HCT116 (cell line): Measurements from ENCODE around the gene WHRN. TPM values are rescaled to one million over a fixed set of nuclear protein-coding genes. Genes with fewer than 3 reads are reported as not detected.

Source experiments
- ATAC-seq: fragments of 200-7000 bp; cut with Tn5 transposase; 2 replicates; pipeline ENCODE4 v1.9.1; 2020; ENCODE audit warnings: mild to moderate bottlenecking, moderate library complexity
- BruUV-seq: library from RNA; stranded (reverse); fragments of 400-500 nt; replicated peaks from 2 replicates; lab custom pipeline; 2021; lab: Mats Ljungman, UMichigan
- CTCF ChIA-PET: fragments of 300-600 bp; sonication (Branson Sonifier 250); formaldehyde crosslinking; loops from one replicate; lab custom pipeline; 2021; ENCODE audit warnings: antibody characterized with exemption; lab: Charles Lee
- POLR2A ChIA-PET: fragments of 300-600, 350-600 bp; sonication (Branson Sonifier 250); formaldehyde crosslinking; loops from one replicate; lab custom pipeline; 2021; ENCODE audit warnings: antibody characterized with exemption; lab: Charles Lee
- RAD21 ChIA-PET, 2 experiments: fragments of 300-600 bp; sonication (Branson Sonifier 250); formaldehyde crosslinking; loops; one replicate each; lab custom pipeline; 2023; ENCODE audit warnings: low total read pairs in 2 of 2; ENCODE audit not compliant: uncharacterized antibody in 2 of 2, unreplicated experiment in 2 of 2, low non-redundant PET in 1 of 2; lab: Charles Lee
- DNase-seq: peaks from one replicate; pipeline ENCODE4 v3.0.0-alpha.2; 2010; ENCODE audit warnings: low read depth, low spot score
- H2AFZ ChIP-seq: fragments of 200-600 bp; shearing (Covaris generic), sonication (generic); 2 replicates; pipeline ENCODE4 v1.6.1; 2017; ENCODE audit warnings: low read depth, mixed run types, mixed read lengths, antibody characterized with exemption, low read length; ENCODE audit not compliant: poor library complexity, severe bottlenecking
- H3K27ac ChIP-seq: 2 replicates; pipeline ENCODE4 v1.5.1; 2012; ENCODE audit warnings: low read depth, low read length
- H3K27me3 ChIP-seq: fragments of 200-600 bp; sonication (generic); 2 replicates; pipeline ENCODE4 v1.6.1; 2016; ENCODE audit warnings: mixed run types, low read length, mixed read lengths; ENCODE audit not compliant: insufficient read depth
- H3K36me3 ChIP-seq, 2 experiments: fragments of 200-500 bp in 1 of 2; fragments of 200-600 bp in 1 of 2; sonication (Bioruptor generic) in 1 of 2; sonication (generic) in 1 of 2; 2 replicates each; pipeline versions ENCODE4 v1.5.1 to v1.6.1; 2014 to 2016; ENCODE audit warnings: low read length in 2 of 2, inconsistent platforms in 1 of 2, mixed read lengths in 1 of 2, mixed run types in 1 of 2; ENCODE audit not compliant: insufficient read depth in 2 of 2, control insufficient read depth in 1 of 2
- H3K4me1 ChIP-seq, 2 experiments: fragments of 200-600 bp in 1 of 2; sonication (generic) in 1 of 2; 2 replicates each; pipeline versions ENCODE4 v1.5.1 to v1.6.1; 2012 to 2017; ENCODE audit warnings: low read length in 2 of 2, inconsistent platforms in 1 of 2, mild to moderate bottlenecking in 1 of 2, mixed read lengths in 1 of 2, mixed run types in 1 of 2, moderate library complexity in 1 of 2; ENCODE audit not compliant: insufficient read depth in 2 of 2, control insufficient read depth in 1 of 2
- H3K4me2 ChIP-seq: fragments of 200-600 bp; sonication (generic); 2 replicates; pipeline ENCODE4 v1.6.1; 2017; ENCODE audit warnings: mixed run types, low read length, mixed read lengths
- H3K4me3 ChIP-seq, 2 experiments: fragments of 200-600 bp in 1 of 2; sonication (generic) in 1 of 2; replicated peaks in 1 of 2; 2 replicates each; pipeline ENCODE4 v1.5.1; 2011 to 2016; ENCODE audit warnings: low read length in 2 of 2, control low read depth in 1 of 2, low read depth in 1 of 2, mild to moderate bottlenecking in 1 of 2, mixed read lengths in 1 of 2, mixed run types in 1 of 2
- H3K79me2 ChIP-seq: fragments of 200-600 bp; sonication (generic); 2 replicates; pipeline ENCODE4 v1.6.1; 2017; ENCODE audit warnings: mild to moderate bottlenecking, mixed run types, low read length, moderate library complexity, mixed read lengths; ENCODE audit not compliant: insufficient read depth
- H3K9ac ChIP-seq: fragments of 200-600 bp; sonication (generic); 2 replicates; pipeline ENCODE4 v1.6.1; 2016; ENCODE audit warnings: low read length, mixed read lengths
- H3K9me2 ChIP-seq: fragments of 200-600 bp; sonication (generic), shearing (Covaris generic); 2 replicates; pipeline ENCODE4 v1.6.1; 2017; ENCODE audit warnings: mixed run types, mild to moderate bottlenecking, moderate library complexity; ENCODE audit not compliant: insufficient read depth
- H3K9me3 ChIP-seq, 2 experiments: fragments of 200-500 bp in 1 of 2; fragments of 200-600 bp in 1 of 2; sonication (Bioruptor generic) in 1 of 2; sonication (generic) in 1 of 2; 2 replicates each; pipeline ENCODE4 v1.6.1; 2014 to 2017; ENCODE audit warnings: low read length in 2 of 2, mixed read lengths in 2 of 2, inconsistent platforms in 1 of 2, low read depth in 1 of 2, mild to moderate bottlenecking in 1 of 2, mixed run types in 1 of 2, moderate library complexity in 1 of 2; ENCODE audit not compliant: control insufficient read depth in 1 of 2, insufficient read depth in 1 of 2
- H4K20me1 ChIP-seq: fragments of 200-600 bp; sonication (generic), shearing (Covaris generic); 2 replicates; pipeline ENCODE4 v1.6.1; 2017; ENCODE audit warnings: mixed run types, mild to moderate bottlenecking, moderate library complexity; ENCODE audit not compliant: insufficient read depth
- CBX3 ChIP-seq: IDR thresholded peaks from 2 replicates; pipeline ENCODE4 v1.6.1; 2012; ENCODE audit warnings: low read depth
- CEBPB ChIP-seq: IDR thresholded peaks from 2 replicates; pipeline ENCODE4 v1.6.1; 2012; ENCODE audit warnings: low read depth
- ELF1 ChIP-seq: IDR thresholded peaks from 2 replicates; pipeline ENCODE4 v1.6.1; 2012; ENCODE audit warnings: low read depth, borderline replicate concordance
- EZH2 ChIP-seq: fragments of 200-600 bp; sonication (generic); IDR thresholded peaks from 2 replicates; pipeline ENCODE4 v1.6.1; 2017; ENCODE audit warnings: antibody characterized with exemption, mixed run types
- FOSL1 ChIP-seq: IDR thresholded peaks from 2 replicates; pipeline ENCODE4 v1.6.1; 2012; ENCODE audit warnings: low read depth
- POLR2AphosphoS5 ChIP-seq: IDR thresholded peaks from 2 replicates; pipeline ENCODE4 v1.6.1; 2011; ENCODE audit warnings: mild to moderate bottlenecking, low read depth, low read length, moderate library complexity
- SIN3A ChIP-seq: IDR thresholded peaks from 2 replicates; pipeline ENCODE4 v1.6.1; 2012; ENCODE audit warnings: low read depth
- SP1 ChIP-seq: IDR thresholded peaks from 2 replicates; pipeline ENCODE4 v1.6.1; 2012; ENCODE audit warnings: low read depth
- TCF7L2 ChIP-seq: IDR thresholded peaks from 2 replicates; pipeline ENCODE4 v1.7.0; 2011; ENCODE audit warnings: borderline replicate concordance, inconsistent platforms; ENCODE audit not compliant: insufficient read depth, insufficient read length; ENCODE audit errors: extremely low read depth
- intact Hi-C: fragments of 100-400 bp; cut with micrococcal nuclease; formaldehyde crosslinking; loops from 2 replicates; pipeline ENCODE4 v1.10.0; 2022
- total RNA-seq: library from RNA; stranded (reverse); gene quantifications from one replicate; pipeline ENCODE4 v1.2.1, GENCODE V29; 2021; ENCODE audit not compliant: unreplicated experiment
- TF ChIP-seq, protein P1 (sequence below): IDR thresholded peaks from 2 replicates; pipeline ENCODE4 v1.6.1; 2012
- TF ChIP-seq, protein P2 (sequence below): IDR thresholded peaks from 2 replicates; pipeline ENCODE4 v1.6.1; 2012; ENCODE audit warnings: low read depth
- TF ChIP-seq, protein P3 (sequence below): IDR thresholded peaks from 2 replicates; pipeline ENCODE4 v1.6.1; 2012
- TF ChIP-seq, protein P4 (sequence below): IDR thresholded peaks from 2 replicates; pipeline ENCODE4 v1.6.1; 2011; ENCODE audit warnings: mild to moderate bottlenecking, low read length, moderate library complexity; ENCODE audit not compliant: insufficient replicate concordance; ENCODE audit errors: extremely low read depth

WHRN gene
- total RNA-seq, 1 experiment from 2014 or later = 12.8 TPM

DNA sequence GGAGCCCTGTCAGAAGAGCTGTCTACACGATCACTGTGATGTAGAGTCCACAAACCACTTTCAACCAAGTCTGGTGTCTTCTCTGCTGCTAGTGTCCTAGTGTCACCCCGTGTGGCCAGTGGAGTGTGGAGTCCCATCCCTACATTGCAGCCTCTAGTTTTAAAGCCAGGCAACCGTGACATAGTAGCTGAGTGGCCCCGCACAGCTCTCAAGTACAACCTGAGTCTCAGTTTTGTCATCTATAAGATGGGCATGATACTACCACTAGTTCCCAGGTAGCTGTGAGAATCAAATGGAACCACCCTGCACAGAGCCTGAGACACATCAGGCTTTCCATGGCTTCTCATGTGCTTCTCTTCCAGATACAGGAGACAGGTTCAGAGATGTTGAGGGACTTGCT lies 74.3 kb downstream of the WHRN start:
- ATAC-seq = no peak
- intact Hi-C loops = loop anchor here (10.0 kb wide), 2 partner anchors 484 to 584 kb away; no protein-coding TSS in a partner anchor
- BruUV-seq = no TSS peak
- Histone ChIP-seq H3K9me2 (no peaks in the 10 kb centered on the region), H3K9ac (no peak overlapping the region), H3K9me3 (no peaks in the 10 kb centered on the region), H3K27ac (no peak overlapping the region), H3K4me2 (no peak overlapping the region)
- POLR2A ChIA-PET = no interaction called here
- no peak for TF ChIP-seq POLR2AphosphoS5
- TF ChIP-seq, all 23 proteins: peak for 0
- ChIA-PET CTCF (interaction anchor here (4.8 kb wide), 1 partner anchor 222 kb away, joined by 16 read pairs; no protein-coding TSS in a partner anchor), RAD21 (no interaction called here)
- Histone ChIP-seq H2AFZ (no peak overlapping the region), H3K4me1 (no peaks in the 10 kb centered on the region), H3K36me3 (no peaks in the 10 kb centered on the region), H3K4me3 (no peak overlapping the region), H3K79me2 (no peaks in the 10 kb centered on the region), H3K27me3 (no peaks in the 10 kb centered on the region), H4K20me1 (no peaks in the 10 kb centered on the region)
- no peak for DNase-seq

DNA sequence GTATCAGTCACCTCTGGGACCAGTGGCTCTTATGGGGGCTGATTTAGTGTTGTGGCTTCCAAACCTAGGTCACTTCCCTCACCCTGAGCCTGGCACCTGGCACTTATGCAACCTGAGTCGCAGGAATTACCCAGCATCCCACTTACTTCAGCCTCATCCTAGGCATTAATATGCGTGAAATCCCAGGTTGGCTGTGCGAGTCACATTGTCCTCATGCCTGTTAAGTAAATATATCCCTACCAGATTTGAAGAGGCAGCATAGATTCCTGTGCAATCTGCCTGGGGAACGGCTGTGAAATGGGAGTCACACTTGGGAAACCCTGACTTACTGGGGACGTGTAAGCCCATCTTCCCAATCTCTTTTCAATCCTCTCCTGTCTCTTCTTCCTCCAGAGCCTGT lies 74.8 kb downstream of the WHRN start:
- ChIA-PET RAD21 (no interaction called here), POLR2A (no interaction called here), CTCF (interaction anchor here (4.8 kb wide), 1 partner anchor 223 kb away, joined by 16 read pairs; no protein-coding TSS in a partner anchor)
- Histone ChIP-seq H3K9me3 (no peaks in the 10 kb centered on the region), H3K79me2 (no peaks in the 10 kb centered on the region), H2AFZ (no peak overlapping the region), H3K4me2 (no peak overlapping the region), H4K20me1 (no peaks in the 10 kb centered on the region), H3K27me3 (no peaks in the 10 kb centered on the region), H3K4me3 (no peak overlapping the region), H3K36me3 (no peaks in the 10 kb centered on the region), H3K27ac (no peak overlapping the region), H3K9ac (no peak overlapping the region), H3K9me2 (no peaks in the 10 kb centered on the region), H3K4me1 (no peaks in the 10 kb centered on the region)
- TF ChIP-seq ELF1 = no peak
- TF ChIP-seq, protein P1, sequence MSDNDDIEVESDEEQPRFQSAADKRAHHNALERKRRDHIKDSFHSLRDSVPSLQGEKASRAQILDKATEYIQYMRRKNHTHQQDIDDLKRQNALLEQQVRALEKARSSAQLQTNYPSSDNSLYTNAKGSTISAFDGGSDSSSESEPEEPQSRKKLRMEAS = no peak
- no peak for TF ChIP-seq FOSL1
- TF ChIP-seq POLR2AphosphoS5 = no peak
- no peak for TF ChIP-seq EZH2
- TF ChIP-seq, protein P2, sequence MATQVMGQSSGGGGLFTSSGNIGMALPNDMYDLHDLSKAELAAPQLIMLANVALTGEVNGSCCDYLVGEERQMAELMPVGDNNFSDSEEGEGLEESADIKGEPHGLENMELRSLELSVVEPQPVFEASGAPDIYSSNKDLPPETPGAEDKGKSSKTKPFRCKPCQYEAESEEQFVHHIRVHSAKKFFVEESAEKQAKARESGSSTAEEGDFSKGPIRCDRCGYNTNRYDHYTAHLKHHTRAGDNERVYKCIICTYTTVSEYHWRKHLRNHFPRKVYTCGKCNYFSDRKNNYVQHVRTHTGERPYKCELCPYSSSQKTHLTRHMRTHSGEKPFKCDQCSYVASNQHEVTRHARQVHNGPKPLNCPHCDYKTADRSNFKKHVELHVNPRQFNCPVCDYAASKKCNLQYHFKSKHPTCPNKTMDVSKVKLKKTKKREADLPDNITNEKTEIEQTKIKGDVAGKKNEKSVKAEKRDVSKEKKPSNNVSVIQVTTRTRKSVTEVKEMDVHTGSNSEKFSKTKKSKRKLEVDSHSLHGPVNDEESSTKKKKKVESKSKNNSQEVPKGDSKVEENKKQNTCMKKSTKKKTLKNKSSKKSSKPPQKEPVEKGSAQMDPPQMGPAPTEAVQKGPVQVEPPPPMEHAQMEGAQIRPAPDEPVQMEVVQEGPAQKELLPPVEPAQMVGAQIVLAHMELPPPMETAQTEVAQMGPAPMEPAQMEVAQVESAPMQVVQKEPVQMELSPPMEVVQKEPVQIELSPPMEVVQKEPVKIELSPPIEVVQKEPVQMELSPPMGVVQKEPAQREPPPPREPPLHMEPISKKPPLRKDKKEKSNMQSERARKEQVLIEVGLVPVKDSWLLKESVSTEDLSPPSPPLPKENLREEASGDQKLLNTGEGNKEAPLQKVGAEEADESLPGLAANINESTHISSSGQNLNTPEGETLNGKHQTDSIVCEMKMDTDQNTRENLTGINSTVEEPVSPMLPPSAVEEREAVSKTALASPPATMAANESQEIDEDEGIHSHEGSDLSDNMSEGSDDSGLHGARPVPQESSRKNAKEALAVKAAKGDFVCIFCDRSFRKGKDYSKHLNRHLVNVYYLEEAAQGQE = no peak
- no peak for TF ChIP-seq TCF7L2
- no peak for TF ChIP-seq CBX3
- TF ChIP-seq SIN3A = no peak
- no peak for TF ChIP-seq SP1
- TF ChIP-seq, protein P3, sequence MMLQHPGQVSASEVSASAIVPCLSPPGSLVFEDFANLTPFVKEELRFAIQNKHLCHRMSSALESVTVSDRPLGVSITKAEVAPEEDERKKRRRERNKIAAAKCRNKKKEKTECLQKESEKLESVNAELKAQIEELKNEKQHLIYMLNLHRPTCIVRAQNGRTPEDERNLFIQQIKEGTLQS = no peak
- TF ChIP-seq, protein P4, sequence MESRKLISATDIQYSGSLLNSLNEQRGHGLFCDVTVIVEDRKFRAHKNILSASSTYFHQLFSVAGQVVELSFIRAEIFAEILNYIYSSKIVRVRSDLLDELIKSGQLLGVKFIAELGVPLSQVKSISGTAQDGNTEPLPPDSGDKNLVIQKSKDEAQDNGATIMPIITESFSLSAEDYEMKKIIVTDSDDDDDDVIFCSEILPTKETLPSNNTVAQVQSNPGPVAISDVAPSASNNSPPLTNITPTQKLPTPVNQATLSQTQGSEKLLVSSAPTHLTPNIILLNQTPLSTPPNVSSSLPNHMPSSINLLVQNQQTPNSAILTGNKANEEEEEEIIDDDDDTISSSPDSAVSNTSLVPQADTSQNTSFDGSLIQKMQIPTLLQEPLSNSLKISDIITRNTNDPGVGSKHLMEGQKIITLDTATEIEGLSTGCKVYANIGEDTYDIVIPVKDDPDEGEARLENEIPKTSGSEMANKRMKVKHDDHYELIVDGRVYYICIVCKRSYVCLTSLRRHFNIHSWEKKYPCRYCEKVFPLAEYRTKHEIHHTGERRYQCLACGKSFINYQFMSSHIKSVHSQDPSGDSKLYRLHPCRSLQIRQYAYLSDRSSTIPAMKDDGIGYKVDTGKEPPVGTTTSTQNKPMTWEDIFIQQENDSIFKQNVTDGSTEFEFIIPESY = no peak
- no peak for TF ChIP-seq CEBPB
- ATAC-seq = no peak
- no peak for DNase-seq
- no TSS peak for BruUV-seq
- intact Hi-C loops = loop anchor here (10.0 kb wide), 2 partner anchors 484 to 584 kb away; no protein-coding TSS in a partner anchor
